Calu3 (cell line): ENCODE measurements around the gene PRLH. TPM values are rescaled to one million over a fixed set of nuclear protein-coding genes. Genes with fewer than 3 reads are reported as not detected.

Experiments used
- BruUV-seq: library from RNA; stranded (reverse); fragments of 400-500 nt; replicated peaks from 2 replicates; lab custom pipeline; 2021; lab: Mats Ljungman, UMichigan
- CTCF ChIA-PET: fragments of 300-600 bp; sonication (Branson Sonifier 250); formaldehyde crosslinking; loops from one replicate; lab custom pipeline; 2022; ENCODE audit warnings: antibody characterized with exemption; lab: Charles Lee
- DNase-seq: peaks from one replicate; pipeline ENCODE4 v3.0.0; 2022
- H3K27ac Mint-ChIP-seq: one replicate; pipeline ENCODE4 v1.8.0; 2022; ENCODE audit warnings: mixed read lengths; ENCODE audit not compliant: unreplicated experiment
- H3K27me3 Mint-ChIP-seq: one replicate; pipeline ENCODE4 v1.8.0; 2022; ENCODE audit warnings: mixed read lengths; ENCODE audit not compliant: unreplicated experiment
- H3K36me3 Mint-ChIP-seq: one replicate; pipeline ENCODE4 v1.8.0; 2022; ENCODE audit warnings: mild to moderate bottlenecking, moderate library complexity, mixed read lengths; ENCODE audit not compliant: insufficient read depth, unreplicated experiment
- H3K4me1 Mint-ChIP-seq: one replicate; pipeline ENCODE4 v1.8.0; 2022; ENCODE audit warnings: mild to moderate bottlenecking, low read depth, mixed read lengths; ENCODE audit not compliant: unreplicated experiment
- H3K4me3 Mint-ChIP-seq: one replicate; pipeline ENCODE4 v1.8.0; 2022; ENCODE audit warnings: mild to moderate bottlenecking, low read depth, moderate library complexity, mixed read lengths; ENCODE audit not compliant: unreplicated experiment
- H3K9me3 Mint-ChIP-seq: one replicate; pipeline ENCODE4 v1.8.0; 2022; ENCODE audit warnings: low read depth, mixed read lengths; ENCODE audit not compliant: unreplicated experiment
- intact Hi-C: fragments of 100-400 bp; cut with micrococcal nuclease; formaldehyde crosslinking; loops from one replicate; pipeline ENCODE4 v1.10.0; 2022; ENCODE audit not compliant: unreplicated experiment
- total RNA-seq: library from RNA; stranded (reverse); gene quantifications from 2 replicates; pipeline ENCODE4 v1.2.3, GENCODE V29; 2022
- TF ChIP-seq, protein P1 (sequence below): fragments of 200-600 bp; IDR thresholded peaks from one replicate; pipeline ENCODE4 v1.8.0; 2022; ENCODE audit warnings: antibody characterized with exemption; ENCODE audit not compliant: unreplicated experiment

Gene PRLH
- total RNA-seq, 1 experiment from 2014 or later, result not detected

DNA sequence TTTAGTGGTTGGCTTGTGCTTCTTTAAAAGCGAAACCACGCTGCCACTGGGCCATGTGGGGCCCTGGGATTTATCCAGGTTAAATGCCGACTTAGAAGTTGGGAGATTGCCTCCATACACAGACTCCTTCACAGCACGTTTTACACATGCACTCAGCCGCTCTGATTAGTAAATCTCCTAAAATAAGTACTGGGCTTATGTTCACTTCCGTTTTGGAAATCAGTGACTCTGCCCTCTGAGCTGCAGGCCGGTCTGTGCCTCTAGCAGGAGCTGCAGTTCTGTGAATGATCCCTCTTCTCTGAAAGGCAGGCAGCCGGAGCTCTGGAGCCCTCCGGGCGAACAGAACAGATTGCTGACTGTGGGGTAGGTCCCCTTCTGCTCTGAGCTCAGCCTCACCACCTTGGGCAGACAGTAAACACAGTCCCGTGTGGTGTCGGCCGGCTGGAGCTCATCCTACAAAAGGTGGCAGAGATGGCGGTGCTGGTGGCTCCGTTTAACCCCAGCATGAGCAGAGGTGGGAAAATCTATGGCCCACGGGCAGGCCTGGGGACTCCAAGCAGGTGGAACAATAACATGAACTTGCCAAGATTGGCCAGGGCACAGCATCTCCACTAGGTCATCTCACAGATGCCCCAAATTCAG lies 34.0 kb downstream of the PRLH start:
- H3K9me3 Mint-ChIP-seq, result no peaks in the 10 kb centered on the region
- no peak overlapping the region for H3K27ac Mint-ChIP-seq
- H3K36me3 Mint-ChIP-seq, result peaks cover 11% of the 10 kb centered on the region
- intact Hi-C loops, result no loop called here
- DNase-seq, result no peak
- H3K4me3 Mint-ChIP-seq, result no peak overlapping the region
- CTCF ChIA-PET, result no interaction called here
- no peaks in the 10 kb centered on the region for H3K4me1 Mint-ChIP-seq
- BruUV-seq, result no TSS peak
- H3K27me3 Mint-ChIP-seq, result peaks cover 59% of the 10 kb centered on the region
- TF ChIP-seq, protein P1, sequence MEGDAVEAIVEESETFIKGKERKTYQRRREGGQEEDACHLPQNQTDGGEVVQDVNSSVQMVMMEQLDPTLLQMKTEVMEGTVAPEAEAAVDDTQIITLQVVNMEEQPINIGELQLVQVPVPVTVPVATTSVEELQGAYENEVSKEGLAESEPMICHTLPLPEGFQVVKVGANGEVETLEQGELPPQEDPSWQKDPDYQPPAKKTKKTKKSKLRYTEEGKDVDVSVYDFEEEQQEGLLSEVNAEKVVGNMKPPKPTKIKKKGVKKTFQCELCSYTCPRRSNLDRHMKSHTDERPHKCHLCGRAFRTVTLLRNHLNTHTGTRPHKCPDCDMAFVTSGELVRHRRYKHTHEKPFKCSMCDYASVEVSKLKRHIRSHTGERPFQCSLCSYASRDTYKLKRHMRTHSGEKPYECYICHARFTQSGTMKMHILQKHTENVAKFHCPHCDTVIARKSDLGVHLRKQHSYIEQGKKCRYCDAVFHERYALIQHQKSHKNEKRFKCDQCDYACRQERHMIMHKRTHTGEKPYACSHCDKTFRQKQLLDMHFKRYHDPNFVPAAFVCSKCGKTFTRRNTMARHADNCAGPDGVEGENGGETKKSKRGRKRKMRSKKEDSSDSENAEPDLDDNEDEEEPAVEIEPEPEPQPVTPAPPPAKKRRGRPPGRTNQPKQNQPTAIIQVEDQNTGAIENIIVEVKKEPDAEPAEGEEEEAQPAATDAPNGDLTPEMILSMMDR, result no peak

DNA sequence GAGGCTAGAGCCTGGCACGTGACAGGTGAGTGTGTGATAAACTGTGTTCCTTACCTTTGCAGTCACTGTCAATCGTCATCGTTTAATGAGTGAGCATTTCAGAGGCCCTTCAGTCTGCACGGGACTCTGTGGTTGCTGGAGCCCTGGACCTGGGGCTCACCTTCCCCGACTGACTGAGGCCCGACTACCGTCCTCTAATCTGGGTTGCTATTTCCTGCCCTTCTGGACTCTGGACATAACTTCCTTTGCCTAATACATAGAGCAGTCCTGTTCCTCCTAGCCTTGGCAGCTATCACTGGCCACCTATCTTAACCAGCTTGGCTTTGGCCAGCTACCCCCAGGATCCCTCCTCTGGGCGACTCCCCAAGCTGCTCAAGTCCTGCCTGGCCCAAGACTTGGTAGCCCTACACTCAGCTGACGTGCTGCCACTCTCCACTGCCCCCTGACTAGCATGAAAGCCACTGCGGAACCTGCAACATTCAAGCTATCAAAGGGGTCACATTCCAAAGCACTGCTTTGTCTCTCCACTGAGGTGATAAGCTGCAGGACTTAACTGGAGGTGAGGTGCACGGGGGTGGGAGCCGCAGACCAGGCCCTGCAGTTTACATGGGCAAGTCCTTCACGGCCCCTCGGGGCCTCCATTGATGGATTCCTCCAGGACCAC lies 35.2 kb downstream of the PRLH start:
- CTCF ChIA-PET, result interaction anchor here (0.8 to 1.2 kb wide), 3 partner anchors 18 to 89 kb away, joined by 3 to 5 read pairs (median 4); no protein-coding TSS in a partner anchor
- H3K36me3 Mint-ChIP-seq, result peaks cover 11% of the 10 kb centered on the region
- DNase-seq, result no peak
- intact Hi-C loops, result no loop called here
- no peaks in the 10 kb centered on the region for H3K4me1 Mint-ChIP-seq
- TF ChIP-seq, protein P1, result no peak
- H3K4me3 Mint-ChIP-seq, result no peak overlapping the region
- no TSS peak for BruUV-seq
- H3K27ac Mint-ChIP-seq, result no peak overlapping the region
- H3K9me3 Mint-ChIP-seq, result no peaks in the 10 kb centered on the region
- H3K27me3 Mint-ChIP-seq, result peaks cover 59% of the 10 kb centered on the region

DNA sequence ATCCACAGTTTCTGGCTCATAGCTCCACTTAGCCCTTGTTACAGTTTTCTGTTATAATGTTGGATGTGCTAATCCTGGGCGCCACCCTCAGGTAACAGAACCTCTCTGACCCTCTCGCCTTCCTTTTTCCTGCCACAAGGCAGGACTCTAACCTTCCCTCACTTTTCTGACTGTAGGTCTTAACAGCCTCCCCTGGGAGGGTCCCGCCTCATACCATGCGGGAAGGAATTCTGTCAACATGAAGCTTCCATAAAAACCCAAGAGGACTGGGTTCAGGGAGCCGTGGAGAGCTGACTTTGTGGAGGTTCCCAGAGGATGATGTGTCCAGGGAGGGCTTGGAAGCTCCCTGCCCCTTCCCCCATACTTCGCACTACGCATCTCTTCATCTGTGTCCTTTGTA lies 36.0 kb downstream of the PRLH start:
- peaks cover 11% of the 10 kb centered on the region for H3K36me3 Mint-ChIP-seq
- TF ChIP-seq, protein P1, result no peak
- no peak overlapping the region for H3K4me3 Mint-ChIP-seq
- CTCF ChIA-PET, result interaction anchor here (0.8 to 1.2 kb wide), 3 partner anchors 19 to 90 kb away, joined by 3 to 5 read pairs (median 4); no protein-coding TSS in a partner anchor
- H3K9me3 Mint-ChIP-seq, result no peaks in the 10 kb centered on the region
- no peak for DNase-seq
- H3K27me3 Mint-ChIP-seq, result peaks cover 64% of the 10 kb centered on the region
- H3K27ac Mint-ChIP-seq, result no peak overlapping the region
- H3K4me1 Mint-ChIP-seq, result no peaks in the 10 kb centered on the region
- intact Hi-C loops, result no loop called here
- BruUV-seq, result no TSS peak

DNA sequence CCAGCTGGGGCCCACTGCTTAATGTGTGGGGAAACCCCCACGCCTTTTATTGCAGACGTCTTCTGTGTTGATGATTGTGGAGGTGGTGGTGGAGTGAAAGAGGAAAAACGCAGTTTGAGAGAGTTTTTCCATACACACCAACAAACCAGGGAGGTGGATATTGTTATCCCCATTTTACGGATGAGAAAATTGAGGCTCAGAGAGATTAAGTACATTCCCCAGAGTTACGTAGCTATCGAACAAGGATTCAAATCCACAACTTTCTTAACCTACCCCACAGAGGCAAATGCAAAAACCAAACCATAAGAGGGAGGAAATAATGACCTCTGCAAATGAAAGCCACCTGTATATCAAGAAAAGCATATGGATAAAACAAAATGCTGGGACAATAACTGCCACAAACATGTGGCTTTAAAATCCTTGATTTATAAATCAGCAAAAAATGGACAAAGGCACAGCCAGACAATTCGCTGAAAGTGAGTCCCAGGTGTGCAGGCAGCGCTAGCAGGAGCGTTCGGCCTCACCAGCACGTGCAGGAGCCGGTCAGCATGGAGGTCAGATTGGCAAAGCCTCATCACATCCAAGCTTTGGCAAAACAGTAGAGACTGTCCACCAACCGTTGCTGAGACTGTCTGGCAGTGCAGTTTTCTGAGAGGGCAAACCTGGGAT lies 36.8 kb downstream of the PRLH start:
- BruUV-seq, result no TSS peak
- no peaks in the 10 kb centered on the region for H3K4me1 Mint-ChIP-seq
- CTCF ChIA-PET, result interaction anchor here (1.2 kb wide), 1 partner anchor 82 kb away, joined by 5 read pairs; no protein-coding TSS in a partner anchor
- no peak for DNase-seq
- H3K27ac Mint-ChIP-seq, result no peak overlapping the region
- no peaks in the 10 kb centered on the region for H3K9me3 Mint-ChIP-seq
- peaks cover 5% of the 10 kb centered on the region for H3K36me3 Mint-ChIP-seq
- peaks cover 64% of the 10 kb centered on the region for H3K27me3 Mint-ChIP-seq
- intact Hi-C loops, result no loop called here
- no peak overlapping the region for H3K4me3 Mint-ChIP-seq
- TF ChIP-seq, protein P1, result no peak
